ENCODE results near the gene NWD2.

Gene NWD2

DNA sequence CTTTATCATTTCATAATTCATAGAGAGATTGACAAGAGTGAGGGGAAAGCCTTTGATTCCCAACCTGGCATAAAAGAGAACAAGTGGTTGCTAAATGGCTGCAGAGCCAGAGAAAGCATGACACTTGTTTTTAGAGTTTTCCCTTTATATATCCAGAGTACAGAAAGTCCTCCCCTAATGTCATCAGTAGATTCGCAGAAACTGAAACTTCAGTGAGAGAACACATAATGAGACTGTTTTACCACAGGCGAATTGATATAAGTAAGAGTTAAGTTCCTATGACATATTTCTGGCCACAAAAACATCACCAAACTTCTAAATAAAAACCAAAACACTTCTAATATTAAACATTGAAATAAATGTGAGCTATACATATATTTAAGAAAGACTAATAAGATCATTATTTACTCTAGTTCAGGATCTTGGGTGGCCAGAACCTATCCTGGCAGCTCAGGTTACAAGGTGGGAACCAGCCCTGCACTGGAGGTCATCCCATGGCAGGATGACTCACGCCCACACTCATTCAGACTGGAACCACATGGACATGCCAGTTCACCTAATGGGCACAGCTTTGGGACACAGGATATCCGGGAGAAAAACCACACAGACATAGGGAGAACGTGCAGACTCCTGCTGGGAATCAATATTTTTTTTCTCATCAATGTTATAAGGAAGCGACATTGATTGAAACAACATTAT is 35.5 kb downstream of the NWD2 start:
- no peak for DNase-seq (ENCODE audit: low read depth)

DNA sequence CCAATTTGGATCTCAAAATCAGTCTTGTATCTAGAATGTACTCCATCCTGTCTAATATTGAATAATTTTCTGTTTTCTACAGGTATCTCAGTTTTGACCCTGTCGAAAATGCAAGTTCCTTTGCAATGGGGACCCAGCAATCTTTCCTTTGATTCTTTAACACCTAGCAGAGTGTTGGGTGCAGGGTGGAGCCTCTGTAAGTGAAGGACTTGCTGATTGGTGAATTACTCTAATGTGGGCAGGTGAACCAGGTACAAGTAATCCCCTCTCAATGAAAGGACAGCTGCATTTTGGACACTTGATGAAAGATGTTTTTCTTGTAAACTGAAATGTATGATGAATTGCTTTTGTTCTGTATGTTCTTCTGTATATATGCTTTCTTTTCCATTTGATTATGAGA is 54.9 kb downstream of the NWD2 start:
- no peak for DNase-seq (ENCODE audit: low read depth)

DNA sequence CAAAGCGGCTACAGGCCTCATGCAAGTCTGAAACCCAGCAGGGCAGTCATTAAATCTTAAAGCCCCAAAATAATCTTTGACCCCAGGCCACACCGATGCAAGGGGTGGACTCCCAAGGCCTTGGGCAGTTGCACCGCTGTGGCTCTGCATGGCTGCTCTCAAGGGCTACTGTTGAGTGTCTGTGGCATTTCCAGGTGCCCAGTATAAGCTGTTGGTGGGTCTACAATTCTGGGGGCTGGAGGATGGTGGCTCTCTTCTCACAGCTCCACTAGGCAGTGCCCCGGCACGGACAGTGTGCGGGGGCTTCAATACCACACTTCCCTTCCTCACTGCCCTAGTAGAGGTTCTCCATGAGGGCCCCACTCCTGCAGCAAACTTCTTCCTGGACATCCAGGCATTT is 60.1 kb downstream of the NWD2 start:
- DNase-seq (ENCODE audit: low read depth): no peak

DNA sequence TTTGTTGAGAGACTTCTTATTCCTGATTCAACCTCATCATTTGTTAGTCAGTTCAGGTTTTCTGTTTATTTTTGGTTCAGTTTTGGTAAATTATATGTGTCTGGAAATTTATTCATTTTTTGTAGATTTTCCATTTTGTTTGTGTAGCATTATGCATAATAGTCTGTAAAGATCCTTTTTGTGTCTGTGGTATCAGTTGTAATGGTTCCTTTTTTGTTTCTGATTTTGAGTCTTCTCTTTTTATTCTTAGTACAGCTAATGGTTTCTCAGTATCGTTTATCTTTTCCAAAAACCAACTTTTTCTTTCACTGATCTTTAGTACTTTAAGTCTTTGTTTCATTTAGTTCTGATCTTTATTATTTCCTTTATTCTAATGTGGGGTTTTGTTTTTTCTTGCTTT is 61.4 kb downstream of the NWD2 start:
- no peak for DNase-seq (ENCODE audit: low read depth)

DNA sequence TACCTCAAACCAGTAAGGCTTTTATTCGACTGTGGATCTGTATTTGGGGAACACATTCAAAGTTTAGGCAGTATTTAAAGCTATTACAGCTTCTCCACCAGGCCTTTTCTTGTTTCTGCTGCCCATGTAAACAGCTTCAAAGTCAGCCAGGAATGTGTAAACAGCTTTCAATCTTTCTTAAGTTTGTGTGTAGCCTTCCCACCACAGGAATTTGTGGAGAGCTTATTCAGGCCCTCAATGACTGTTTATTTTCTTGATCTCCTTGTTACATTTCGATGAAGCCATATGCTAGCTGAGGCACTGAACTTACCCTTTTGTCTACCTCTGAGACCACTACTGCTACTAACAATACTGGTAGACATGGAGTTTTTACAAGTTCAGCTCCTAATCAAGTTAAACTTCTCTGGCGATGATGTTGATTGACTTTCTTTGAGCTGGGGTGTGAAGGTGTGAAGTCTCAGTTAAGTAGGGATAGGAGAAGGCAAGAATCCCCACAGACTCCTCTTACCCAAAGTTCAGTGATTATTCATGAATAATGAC is 72.6 kb downstream of the NWD2 start:
- DNase-seq (ENCODE audit: low read depth): no peak

DNA sequence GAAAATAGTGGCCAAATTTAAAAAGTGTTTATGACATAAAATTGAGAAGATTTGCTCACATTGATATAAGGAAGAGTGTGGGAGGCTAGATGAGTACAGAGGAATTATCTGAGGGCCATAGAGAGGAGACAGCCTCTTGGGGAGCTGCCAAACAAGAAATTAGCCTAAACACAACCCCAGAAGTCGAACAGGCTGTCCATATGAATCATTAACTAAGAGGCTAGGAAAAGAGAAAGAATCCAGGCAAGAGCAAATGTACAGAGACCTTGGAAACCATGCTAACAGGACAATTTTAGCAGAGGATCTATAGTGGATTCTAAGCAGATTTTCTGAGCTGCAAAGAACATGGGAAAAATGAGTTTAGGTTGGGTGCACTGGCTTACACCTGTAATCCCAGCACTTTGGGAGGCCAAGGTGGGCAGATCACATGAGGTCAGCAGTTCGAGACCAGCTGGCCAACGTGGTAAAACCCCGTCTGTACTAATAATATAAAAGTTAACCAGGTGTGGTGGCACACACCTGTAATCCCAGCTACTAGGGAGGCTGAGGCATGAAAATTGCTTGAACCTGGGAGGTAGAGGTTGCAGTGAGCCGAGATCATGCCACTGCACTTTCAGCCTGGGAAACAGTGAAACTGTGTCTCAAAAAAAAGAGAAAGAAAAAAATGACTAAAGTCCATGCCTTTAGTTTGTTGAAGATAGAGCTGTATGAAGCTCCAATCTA is 76.1 kb downstream of the NWD2 start:
- DNase-seq (ENCODE audit: low read depth): no peak

DNA sequence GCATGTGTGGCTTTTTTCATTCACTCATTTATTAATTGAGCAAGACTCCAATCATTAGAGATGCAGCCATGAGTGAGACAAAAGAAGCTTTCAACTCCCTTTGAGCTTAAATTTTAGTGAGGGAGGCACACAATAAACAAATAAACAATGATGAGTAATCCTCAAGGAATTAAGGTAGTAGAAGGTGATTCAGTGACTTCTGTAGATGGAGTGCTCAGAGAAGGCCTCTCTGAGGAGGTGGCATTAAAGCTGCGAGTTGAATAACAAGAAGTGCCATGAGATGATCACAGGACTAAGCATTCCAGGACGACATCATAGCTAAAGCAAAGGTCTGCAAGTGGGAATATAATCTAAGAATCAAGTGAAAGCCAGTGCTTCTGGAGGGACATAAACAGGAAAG is 77.6 kb downstream of the NWD2 start:
- no peak for DNase-seq (ENCODE audit: low read depth)

DNA sequence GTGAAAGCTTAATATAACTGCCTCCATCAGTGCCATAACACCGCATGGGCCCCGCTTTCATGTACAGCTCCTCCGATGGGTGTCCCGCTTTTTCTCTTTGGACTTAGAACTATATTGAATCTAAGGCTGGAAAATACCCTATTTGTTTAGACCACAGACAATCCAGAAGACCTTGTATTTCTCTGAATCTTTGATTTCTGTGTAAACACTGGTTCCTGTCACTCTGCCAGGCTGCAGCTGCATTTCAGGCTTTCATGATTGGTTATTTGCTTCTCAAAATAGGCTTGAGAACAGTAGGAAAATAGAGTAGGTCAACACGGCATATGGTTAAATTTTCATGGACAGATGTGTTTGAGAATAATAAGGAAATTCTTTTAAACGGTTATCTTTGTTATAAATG is 80.0 kb downstream of the NWD2 start:
- no peak for DNase-seq (ENCODE audit: low read depth)

DNA sequence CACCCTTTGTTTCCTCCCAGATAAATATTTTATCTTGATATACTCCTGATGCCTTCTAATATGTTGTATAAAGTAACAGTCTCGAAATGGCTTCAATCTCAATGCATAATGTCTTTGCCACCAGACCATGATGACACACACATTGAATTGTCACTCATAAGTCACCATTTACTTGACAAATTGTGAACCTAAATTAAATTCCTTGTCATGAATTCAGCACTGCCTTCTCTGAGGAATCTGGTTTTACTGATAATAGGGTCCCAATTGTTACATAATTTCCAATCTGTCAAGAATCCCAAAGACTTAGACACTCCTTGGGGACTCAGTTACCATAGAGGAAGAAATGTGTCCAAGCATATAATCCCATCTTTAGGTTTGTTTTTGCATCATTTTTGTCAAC is 82.3 kb downstream of the NWD2 start:
- DNase-seq (ENCODE audit: low read depth): no peak

DNA sequence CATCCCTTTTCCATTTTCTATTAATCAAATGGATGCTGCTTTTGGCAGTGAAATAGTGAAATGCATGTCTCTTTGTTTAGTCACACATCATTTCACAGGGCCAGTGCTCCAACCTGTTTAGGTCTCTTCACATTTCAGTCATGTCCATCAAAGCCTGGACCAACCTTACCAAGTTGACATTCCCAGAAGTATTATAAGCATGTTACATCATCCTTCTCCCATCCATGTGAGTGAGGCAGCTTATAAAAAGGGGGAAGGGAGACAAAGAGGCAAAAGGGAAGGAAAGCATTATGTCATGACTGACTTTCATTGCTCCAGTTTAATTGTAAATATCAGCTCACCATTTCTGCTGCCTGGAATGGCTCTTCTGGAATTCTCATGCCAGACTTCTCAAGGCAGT is 94.4 kb downstream of the NWD2 start:
- no peak for DNase-seq (ENCODE audit: low read depth)

DNA sequence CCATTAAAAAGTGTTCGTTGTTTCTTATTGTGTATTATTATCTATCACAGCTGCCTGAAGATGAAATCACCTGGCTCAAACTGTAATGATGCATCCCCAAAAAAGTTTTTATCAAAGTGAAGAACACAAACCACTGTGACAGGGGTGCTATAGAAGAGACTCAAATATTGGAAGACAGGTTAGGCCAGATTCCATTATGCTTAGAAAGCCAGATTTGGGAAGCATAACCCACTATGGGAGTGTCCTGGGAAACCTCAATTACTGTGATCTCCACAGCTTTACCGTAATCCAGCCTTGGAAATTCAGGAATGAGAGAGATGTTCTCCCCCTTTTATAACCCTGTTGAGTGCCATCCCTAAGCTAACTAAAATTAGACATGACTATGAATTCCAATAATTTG is 114.2 kb downstream of the NWD2 start:
- no peak for DNase-seq (ENCODE audit: low read depth)

DNA sequence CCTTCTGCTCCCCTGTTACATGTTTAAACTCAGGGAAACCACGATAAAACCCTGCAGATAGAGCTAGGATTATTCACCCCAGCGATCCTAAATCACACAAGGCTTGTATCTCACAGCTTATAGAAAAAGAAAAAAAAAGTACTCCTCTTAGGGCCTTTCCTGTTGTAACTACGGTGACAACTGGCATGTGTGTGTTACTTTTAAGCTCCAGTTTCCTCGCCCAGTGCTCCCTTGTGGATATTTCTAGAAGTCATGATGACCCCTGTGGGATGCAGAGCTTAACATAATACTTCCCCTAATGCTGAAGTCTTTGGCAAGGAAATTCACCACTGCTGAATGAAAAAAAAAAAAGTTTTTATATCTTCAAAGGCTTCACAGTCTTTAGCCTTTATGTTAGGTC is 114.7 kb downstream of the NWD2 start:
- DNase-seq (ENCODE audit: low read depth): no peak

DNA sequence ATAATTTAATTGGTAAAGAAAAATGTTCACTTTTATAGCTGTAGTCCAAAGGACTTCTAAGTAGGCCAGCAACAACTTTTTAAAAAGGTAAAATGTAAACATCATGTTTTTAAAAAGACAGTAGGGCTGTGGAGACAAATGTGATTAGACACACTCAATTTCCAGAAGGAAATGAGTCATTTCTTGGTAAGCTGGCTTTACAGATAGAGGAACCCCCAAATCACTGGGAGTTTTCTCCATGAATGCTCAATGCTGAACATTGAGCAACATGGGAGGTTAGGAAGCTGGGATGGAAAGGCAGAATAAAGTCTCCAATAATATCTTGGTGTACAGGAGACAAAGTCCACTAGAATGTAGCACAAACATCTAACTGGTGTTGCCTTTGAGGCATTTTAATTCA is 121.3 kb downstream of the NWD2 start:
- DNase-seq (ENCODE audit: low read depth): no peak

DNA sequence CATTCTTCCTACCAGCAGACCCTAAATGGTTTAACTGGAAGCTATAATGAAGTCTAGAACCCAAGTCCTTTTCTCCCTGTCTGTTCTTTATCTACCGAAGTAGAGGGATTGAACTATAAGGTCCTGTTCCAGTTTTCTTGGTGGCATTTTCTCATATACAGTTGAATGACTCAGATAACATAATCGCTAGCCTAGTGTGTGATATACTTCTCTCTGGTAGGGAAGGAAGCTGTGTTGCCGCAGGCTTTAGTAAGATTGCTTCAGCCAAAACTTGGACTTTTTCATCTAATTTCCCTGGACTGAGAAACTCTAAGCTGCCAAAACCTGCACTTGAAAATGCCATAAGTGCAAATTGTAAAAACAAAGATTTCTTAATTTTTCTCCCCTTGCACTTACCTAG is 123.4 kb downstream of the NWD2 start:
- DNase-seq (ENCODE audit: low read depth): no peak

DNA sequence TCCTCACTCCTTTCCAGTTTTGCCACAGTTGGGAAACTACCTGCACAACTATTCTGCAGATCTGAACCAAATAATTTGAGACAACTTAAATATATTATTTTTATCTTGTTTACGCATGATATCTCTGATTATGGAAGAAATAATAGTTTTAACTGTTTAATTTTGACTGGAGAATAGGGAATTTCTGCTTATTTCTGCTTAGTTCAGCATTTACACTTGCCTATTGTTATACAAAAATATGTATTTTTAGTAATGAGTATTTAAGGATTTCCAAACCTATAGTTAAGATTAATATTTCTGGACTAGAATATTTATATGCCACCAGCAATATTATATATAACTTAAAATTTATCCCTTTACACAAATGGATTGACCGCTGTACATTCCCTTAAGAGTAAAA is 125.5 kb downstream of the NWD2 start:
- DNase-seq (ENCODE audit: low read depth): no peak

DNA sequence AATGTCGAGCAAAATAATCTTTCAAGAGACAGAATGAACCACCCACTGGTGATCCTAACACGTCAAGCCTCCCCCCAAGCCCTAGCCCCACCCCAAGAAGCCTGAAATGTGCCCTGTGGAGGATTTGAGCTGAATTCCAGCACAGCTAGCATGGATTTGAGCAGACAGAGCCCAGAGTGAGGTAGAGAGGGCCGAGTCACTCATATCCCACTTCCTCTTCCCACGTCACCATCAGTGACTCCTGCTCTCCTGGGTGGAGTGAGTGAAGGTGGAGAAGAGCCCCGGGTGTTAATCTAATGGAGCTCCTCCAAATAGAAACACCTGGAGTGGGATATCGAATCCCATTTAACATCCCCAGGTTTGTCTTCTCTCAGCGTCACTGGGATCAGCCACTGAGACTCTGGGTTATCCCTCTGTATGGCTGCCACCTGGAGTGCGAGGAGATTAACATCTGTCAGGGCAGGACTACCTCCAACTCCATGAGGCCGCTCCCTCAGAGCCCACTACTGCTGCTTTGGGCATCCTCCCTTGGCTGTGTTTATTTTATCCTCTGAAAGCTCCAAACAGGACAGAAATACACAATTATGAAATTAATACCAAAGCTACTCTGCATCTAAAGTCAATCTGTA is 136.6 kb downstream of the NWD2 start:
- DNase-seq (ENCODE audit: low read depth): no peak

DNA sequence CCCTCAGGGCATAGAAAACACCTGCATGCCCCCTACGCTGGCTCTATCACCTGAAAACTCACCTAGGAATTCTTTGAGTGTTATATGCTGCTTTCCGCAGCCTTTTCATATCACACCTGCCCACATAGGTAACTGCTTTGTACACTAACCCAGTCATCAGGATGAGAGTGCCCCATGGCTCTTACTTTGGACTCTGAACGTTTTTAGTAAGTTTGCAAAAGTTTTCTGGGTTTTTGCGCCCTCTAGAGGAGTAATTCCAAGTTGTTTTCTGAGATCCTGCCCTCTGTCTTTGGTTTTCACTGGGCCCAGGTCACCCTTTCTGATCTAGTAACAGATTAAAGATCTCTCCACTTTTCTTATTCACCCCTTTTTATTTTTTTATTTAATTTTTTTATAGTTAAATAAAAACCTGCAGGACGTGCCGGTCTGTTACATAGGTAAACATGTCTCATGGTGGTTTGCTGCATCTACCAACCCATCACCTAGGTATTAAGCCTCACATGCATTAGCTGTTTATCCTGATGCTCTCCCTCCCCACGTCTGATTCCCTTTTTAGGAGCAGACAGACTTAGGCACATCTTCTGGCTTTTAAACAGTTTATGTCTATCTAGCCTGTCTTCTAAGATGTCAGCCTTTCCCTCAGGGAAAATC is 139.2 kb downstream of the NWD2 start:
- no peak for DNase-seq (ENCODE audit: low read depth)

DNA sequence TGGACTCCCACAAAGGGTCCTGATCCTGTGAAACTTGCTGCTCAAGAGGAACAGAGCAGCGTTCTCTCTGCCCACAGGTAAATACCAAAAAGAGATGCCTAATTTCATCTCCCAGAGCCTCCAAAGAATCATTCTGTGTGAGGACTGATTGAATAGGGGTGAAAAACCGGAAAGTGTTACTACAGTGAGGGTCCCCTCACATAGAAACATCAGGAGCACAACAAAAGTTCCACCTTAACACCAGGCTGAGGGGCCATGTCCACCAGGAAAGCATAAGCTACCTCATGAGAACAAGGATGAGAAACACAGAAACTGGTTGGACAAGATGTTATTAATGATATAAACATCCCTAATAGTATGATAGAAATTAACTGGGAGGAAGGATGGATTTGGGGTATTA is 140.9 kb downstream of the NWD2 start:
- DNase-seq (ENCODE audit: low read depth): no peak

DNA sequence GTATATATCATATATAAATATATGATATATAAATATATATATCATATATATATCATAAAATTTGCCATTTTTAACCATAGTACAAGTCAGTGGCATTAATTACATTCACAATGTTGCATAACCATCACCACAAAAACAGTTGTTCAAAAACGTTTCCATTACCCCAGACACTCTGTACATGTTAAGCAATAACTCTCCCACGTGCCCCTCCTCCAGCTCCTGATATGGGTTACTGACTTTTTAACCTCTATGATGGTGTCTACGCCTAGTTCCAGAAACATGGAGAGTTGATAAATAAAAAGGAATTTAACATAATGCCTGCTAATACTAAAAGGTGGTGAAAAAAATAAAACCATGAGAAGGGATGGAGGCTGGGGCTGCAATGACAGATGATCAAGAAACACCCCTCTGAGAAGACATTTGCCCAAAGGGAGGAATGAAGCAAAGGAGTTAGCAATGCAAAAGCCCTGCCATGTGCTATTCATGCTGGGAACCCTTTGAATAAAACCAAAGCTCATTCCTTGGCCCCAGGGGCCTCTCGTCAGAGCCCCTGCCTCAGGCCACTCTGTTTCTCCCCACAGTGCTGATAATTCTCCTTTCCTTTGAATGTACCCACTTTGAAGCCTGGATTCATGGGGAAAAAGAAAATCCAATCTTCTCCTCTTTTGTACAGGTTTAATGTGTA is 144.3 kb downstream of the NWD2 start:
- no peak for DNase-seq (ENCODE audit: low read depth)

DNA sequence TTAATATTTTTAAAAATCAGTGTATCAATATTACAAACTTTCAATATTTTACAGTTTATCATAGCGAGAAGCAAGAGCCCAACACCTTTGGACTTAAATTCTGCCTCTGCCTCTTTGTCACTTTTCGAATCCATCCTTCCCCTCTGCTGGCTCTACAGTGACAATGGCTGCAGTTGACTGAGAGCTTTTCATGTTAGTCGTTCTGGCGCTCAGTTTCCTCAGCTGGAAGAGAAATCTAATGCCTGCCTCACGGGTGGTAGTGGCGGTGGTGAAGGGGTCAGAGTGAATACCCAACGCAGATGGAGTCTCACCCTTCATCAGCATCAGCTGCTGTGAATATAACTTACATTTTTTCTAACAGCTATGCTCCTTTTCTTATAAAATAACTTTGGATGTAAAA is 144.8 kb downstream of the NWD2 start:
- no peak for DNase-seq (ENCODE audit: low read depth)

DNA sequence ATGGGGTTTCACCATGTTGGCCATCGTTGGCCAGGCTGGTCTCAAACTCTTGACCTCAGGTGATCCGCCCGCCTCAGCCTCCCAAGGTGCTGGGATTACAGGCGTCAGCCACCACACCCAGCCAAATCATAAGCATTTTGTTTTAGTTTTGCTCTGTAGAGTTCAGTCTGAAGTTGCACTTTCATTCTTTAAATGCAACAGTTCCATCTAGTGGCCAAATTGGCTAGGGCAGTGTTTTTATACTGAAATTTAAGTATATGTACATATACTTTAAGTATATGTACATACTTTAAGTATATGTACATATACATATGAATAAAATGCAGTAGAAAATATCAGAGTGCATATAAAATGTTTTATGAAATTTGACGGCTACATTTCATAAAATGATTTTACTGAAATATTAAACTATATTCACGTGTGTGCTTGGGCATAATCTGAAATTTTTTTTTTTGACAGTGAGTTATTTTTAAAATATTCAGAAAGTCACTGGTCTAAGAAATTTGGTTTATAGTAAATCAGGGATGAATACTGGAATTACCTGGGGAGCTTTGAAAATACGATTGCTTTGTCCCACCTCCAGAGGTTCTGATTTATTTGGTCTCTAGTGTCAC is 145.5 kb downstream of the NWD2 start:
- DNase-seq (ENCODE audit: low read depth): no peak

Measured in stimulated activated CD8-positive, alpha-beta memory T cell treated with anti-CD3 and anti-CD28 coated beads, Interleukin-12 subunit alpha, Interleukin-12 subunit beta, amount 100 ng/mL, for 4 hours (primary cell).